Measurements from ENCODE around the gene RPL36. TPM values are rescaled to one million over a fixed set of nuclear protein-coding genes. Genes with fewer than 3 reads are reported as not detected.

The RPL36 gene
- total and polyA plus RNA-seq, 9 of the 15 experiments (the other 6 are each of a cell fraction or from before 2014, with no cell fraction given) = 350 to 3,412 (median 1,507) TPM

DNA sequence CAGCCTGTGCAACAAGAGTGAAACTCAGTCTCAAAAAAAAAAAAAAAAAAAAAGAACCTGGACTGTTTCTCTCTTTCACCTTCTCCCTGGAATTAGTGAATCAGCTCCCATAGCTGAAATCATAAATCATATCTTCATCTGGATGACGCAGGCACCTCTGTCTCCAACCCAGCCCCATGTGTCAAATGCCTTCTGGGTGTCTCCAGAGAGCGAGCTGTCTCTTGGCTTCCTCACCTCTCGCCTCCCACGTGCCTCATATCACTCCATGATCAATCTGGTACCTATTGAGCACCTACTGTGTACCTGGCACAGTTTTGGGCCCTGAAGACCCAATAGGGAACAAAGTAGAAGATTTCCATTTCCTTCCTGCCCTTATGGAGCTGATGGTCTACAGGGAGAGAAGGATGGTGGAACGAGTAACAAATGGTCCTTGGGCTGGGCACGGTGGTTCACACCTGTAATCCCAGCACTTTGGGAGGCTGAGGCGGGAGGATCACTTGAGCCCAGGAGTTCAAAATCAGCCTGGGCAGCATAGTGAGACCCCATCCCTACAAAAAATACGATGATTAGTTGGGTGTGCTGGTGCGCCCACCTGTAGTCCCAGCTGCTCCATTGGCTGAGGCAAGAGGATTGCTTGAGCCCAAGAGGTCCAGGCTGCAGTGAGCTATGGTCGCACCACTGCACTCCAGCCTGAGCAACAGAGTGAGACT lies 6.8 kb upstream of the RPL36 start (continued):
- TF ChIP-seq, protein P1, sequence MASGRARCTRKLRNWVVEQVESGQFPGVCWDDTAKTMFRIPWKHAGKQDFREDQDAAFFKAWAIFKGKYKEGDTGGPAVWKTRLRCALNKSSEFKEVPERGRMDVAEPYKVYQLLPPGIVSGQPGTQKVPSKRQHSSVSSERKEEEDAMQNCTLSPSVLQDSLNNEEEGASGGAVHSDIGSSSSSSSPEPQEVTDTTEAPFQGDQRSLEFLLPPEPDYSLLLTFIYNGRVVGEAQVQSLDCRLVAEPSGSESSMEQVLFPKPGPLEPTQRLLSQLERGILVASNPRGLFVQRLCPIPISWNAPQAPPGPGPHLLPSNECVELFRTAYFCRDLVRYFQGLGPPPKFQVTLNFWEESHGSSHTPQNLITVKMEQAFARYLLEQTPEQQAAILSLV (tag; IDR thresholded peaks at IDR 0.05) = no peak
- no peak for TF ChIP-seq GATAD2B (IDR thresholded peaks at IDR 0.05; ENCODE audit: borderline replicate concordance)
- no peak for TF ChIP-seq GABPA (tag; conservative IDR thresholded peaks at IDR 0.05; ENCODE audit: low read depth)
- TF ChIP-seq, protein P2, sequence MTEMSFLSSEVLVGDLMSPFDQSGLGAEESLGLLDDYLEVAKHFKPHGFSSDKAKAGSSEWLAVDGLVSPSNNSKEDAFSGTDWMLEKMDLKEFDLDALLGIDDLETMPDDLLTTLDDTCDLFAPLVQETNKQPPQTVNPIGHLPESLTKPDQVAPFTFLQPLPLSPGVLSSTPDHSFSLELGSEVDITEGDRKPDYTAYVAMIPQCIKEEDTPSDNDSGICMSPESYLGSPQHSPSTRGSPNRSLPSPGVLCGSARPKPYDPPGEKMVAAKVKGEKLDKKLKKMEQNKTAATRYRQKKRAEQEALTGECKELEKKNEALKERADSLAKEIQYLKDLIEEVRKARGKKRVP (CRISPR knock-in tag; IDR thresholded peaks at IDR 0.05) = no peak
- TF ChIP-seq MEIS2 (IDR thresholded peaks at IDR 0.05; ENCODE audit: partially characterized antibody) = peak; percentile 88
- TF ChIP-seq NFXL1 (CRISPR knock-in tag; IDR thresholded peaks at IDR 0.05) = no peak
- TF ChIP-seq PCBP1 (IDR thresholded peaks at IDR 0.05; ENCODE audit: low read depth, low read length, poor library complexity, severe bottlenecking) = no peak
- TF ChIP-seq TGIF2 (CRISPR knock-in tag; IDR thresholded peaks at IDR 0.05) = no peak
- TF ChIP-seq, protein P3, sequence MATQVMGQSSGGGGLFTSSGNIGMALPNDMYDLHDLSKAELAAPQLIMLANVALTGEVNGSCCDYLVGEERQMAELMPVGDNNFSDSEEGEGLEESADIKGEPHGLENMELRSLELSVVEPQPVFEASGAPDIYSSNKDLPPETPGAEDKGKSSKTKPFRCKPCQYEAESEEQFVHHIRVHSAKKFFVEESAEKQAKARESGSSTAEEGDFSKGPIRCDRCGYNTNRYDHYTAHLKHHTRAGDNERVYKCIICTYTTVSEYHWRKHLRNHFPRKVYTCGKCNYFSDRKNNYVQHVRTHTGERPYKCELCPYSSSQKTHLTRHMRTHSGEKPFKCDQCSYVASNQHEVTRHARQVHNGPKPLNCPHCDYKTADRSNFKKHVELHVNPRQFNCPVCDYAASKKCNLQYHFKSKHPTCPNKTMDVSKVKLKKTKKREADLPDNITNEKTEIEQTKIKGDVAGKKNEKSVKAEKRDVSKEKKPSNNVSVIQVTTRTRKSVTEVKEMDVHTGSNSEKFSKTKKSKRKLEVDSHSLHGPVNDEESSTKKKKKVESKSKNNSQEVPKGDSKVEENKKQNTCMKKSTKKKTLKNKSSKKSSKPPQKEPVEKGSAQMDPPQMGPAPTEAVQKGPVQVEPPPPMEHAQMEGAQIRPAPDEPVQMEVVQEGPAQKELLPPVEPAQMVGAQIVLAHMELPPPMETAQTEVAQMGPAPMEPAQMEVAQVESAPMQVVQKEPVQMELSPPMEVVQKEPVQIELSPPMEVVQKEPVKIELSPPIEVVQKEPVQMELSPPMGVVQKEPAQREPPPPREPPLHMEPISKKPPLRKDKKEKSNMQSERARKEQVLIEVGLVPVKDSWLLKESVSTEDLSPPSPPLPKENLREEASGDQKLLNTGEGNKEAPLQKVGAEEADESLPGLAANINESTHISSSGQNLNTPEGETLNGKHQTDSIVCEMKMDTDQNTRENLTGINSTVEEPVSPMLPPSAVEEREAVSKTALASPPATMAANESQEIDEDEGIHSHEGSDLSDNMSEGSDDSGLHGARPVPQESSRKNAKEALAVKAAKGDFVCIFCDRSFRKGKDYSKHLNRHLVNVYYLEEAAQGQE (IDR thresholded peaks at IDR 0.05; ENCODE audit: borderline replicate concordance) = no peak
- TF ChIP-seq, protein P3 (CRISPR knock-in tag; IDR thresholded peaks at IDR 0.05; ENCODE audit: low read depth) = no peak
- TF ChIP-seq, protein P4, sequence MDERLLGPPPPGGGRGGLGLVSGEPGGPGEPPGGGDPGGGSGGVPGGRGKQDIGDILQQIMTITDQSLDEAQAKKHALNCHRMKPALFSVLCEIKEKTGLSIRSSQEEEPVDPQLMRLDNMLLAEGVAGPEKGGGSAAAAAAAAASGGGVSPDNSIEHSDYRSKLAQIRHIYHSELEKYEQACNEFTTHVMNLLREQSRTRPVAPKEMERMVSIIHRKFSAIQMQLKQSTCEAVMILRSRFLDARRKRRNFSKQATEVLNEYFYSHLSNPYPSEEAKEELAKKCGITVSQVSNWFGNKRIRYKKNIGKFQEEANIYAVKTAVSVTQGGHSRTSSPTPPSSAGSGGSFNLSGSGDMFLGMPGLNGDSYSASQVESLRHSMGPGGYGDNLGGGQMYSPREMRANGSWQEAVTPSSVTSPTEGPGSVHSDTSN (CRISPR knock-in tag; IDR thresholded peaks at IDR 0.05; ENCODE audit: low read depth) = no peak
- TF ChIP-seq, protein P4 (tag; conservative IDR thresholded peaks at IDR 0.05; ENCODE audit: low read depth) = peak; percentile 86
- TF ChIP-seq ZNF444 (CRISPR knock-in tag; IDR thresholded peaks at IDR 0.05) = no peak
- TF ChIP-seq STAT5B (CRISPR knock-in tag; IDR thresholded peaks at IDR 0.05) = no peak
- no peak for TF ChIP-seq ATF7 (IDR thresholded peaks at IDR 0.05)
- TF ChIP-seq RBFOX2 (IDR thresholded peaks at IDR 0.05; ENCODE audit: low read depth, low read length) = no peak

Data from K562 (cell line).